ENCODE results near the gene DNAJB11. TPM values are rescaled to one million over a fixed set of nuclear protein-coding genes. Genes with fewer than 3 reads are reported as not detected.

The DNAJB11 gene
- total RNA-seq, 4 donors from 2014 or later = 30.3 to 35.9 (median 30.9) TPM

DNA sequence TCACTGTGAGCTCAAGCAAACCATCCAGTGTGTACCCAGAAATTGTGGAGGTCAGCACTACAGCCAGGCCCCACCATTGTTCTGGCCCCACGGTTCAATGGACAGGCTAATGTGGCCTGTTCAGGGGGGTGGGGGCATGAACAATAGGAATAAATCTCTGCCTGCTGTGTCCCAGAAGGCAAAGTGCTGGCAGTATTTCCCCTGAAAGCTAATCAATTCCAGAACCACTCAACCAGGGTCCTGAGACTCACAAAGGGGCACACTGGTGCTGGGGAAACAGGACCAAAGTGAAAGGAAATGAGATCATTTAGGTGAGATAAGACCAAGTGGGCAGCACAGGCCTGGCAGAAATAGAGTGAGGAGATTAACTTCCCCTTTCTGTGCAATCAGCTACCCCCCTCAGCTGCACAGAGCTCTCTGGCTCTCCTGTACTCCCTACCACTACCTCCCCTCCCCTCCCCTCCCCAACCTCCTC lies 37.9 kb upstream of the DNAJB11 start:
- DNase-seq (ENCODE audit: low spot score in 2 of 2) = no peak
- Histone ChIP-seq H3K9me3 (no peaks in the 10 kb centered on the region), H3K27me3 (no peaks in the 10 kb centered on the region), H3K36me3 (no peaks in the 10 kb centered on the region), H3K27ac (no peak overlapping the region), H3K4me3 (no peak overlapping the region), H3K4me1 (no peaks in the 10 kb centered on the region)
- WGBS = 40% methylated on average over 1 of the region's 1 CpG
- no peak for TF ChIP-seq POLR2AphosphoS5 (IDR thresholded peaks at IDR 0.05)
- TF ChIP-seq POLR2A (IDR thresholded peaks at IDR 0.05) = no peak
- TF ChIP-seq EP300 (IDR thresholded peaks at IDR 0.05) = no peak
- TF ChIP-seq, protein P1, sequence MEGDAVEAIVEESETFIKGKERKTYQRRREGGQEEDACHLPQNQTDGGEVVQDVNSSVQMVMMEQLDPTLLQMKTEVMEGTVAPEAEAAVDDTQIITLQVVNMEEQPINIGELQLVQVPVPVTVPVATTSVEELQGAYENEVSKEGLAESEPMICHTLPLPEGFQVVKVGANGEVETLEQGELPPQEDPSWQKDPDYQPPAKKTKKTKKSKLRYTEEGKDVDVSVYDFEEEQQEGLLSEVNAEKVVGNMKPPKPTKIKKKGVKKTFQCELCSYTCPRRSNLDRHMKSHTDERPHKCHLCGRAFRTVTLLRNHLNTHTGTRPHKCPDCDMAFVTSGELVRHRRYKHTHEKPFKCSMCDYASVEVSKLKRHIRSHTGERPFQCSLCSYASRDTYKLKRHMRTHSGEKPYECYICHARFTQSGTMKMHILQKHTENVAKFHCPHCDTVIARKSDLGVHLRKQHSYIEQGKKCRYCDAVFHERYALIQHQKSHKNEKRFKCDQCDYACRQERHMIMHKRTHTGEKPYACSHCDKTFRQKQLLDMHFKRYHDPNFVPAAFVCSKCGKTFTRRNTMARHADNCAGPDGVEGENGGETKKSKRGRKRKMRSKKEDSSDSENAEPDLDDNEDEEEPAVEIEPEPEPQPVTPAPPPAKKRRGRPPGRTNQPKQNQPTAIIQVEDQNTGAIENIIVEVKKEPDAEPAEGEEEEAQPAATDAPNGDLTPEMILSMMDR (IDR thresholded peaks at IDR 0.05) = no peak

DNA sequence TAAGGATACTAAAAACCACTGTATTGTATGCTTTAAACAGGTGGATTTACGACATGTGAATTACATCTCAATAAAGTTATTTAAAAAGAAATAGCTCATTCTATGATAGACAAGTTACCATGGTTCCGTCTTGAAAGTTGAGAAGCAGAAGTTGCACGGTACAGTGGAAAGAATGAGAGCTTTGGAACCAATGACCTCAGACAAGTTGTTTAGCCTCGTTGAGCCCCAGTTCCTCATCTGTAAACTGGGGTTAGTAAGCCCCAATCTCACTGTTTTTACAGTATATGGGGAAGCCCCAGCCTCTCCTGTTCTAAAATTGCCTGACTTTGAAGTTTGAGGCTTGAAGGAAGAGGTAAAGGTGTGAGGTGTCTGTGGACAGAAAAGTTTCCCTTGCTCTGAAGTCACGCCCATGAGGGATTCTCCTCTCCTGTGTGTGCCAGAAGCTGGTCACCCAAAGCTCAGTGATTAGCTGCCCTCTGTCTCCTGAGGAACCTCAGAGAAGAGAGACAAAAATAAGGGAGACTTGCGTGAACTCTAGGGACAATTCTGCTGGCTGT lies 36.3 kb upstream of the DNAJB11 start:
- Histone ChIP-seq H3K27me3 (no peaks in the 10 kb centered on the region), H3K27ac (no peak overlapping the region), H3K4me1 (no peaks in the 10 kb centered on the region), H3K36me3 (no peaks in the 10 kb centered on the region), H3K4me3 (no peak overlapping the region), H3K9me3 (no peaks in the 10 kb centered on the region)
- 80% methylated on average over 6 of the region's 6 CpGs for WGBS
- DNase-seq (ENCODE audit: low spot score in 2 of 2) = no peak
- TF ChIP-seq EP300 (IDR thresholded peaks at IDR 0.05) (no peak), POLR2A (IDR thresholded peaks at IDR 0.05) (no peak), POLR2AphosphoS5 (IDR thresholded peaks at IDR 0.05) (no peak)
- TF ChIP-seq, protein P1 (IDR thresholded peaks at IDR 0.05) = no peak

DNA sequence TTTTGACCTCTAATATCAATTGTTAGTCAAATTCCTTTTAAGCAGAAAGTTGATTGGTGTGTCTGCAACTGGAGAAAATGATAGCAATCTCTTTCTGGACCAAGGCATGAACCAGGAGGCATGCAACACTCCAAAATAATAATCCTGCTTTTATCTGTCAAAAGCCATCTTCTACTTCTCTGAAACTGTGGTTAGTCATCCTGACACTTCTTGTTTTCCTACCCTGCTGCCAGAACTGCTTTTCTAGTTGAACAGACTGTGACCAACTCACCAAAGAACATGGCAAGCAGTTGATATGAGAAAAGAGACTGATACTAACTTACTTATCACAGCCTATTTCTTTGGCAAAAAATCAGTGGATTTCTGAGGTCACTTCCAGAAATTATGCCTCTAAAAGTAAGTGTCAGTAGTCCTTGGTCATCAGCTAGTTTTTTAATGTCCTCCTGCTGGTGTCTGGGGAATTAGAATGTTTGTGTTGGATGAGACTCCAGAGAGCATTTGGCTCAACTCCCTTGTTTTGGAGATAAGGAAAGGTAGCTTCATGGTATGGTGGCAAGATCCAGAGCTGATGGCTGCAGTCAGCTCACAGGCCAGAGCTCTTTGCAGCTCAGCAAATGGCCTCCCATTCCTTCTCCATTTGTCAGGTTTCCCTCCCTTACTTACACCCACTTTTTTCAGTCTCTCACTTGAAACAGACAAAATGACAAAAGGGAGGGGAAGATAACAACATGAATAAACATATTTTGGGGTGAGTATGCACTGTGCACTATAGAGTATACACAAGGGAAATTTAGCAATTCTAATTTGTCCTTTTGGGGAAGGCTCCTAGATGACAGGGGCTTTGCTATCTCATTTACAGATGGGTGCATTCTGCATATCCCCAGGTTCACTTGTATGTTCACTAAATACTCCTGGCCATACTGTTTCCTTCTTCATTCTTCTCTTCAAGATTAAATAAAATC lies 33.4 kb upstream of the DNAJB11 start:
- no peak for TF ChIP-seq EP300 (IDR thresholded peaks at IDR 0.05)
- TF ChIP-seq, protein P1 (IDR thresholded peaks at IDR 0.05) = no peak
- no peak for TF ChIP-seq POLR2AphosphoS5 (IDR thresholded peaks at IDR 0.05)
- no peak for TF ChIP-seq POLR2A (IDR thresholded peaks at IDR 0.05)
- no peaks in the 10 kb centered on the region for H3K36me3 ChIP-seq
- no peak for DNase-seq (ENCODE audit: low spot score in 2 of 2)

DNA sequence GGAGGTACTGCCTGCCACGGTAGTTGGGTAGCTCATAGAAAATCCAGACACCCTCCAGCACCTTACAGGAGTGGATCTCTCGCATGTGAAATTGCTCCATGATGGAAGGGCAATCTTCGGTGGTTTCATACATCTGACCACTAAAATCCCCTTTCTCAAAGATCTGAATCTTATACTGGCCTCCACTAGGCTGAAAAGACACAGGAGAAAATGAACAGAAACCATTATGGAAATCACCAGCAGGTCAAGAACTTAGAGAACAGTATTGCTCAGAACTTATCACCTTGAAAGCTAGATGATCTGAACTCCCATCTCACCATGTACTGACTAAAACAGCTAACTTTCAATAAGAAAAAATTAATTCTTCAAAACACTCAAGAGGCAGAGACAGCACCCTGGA lies 31.7 kb upstream of the DNAJB11 start:
- H3K27ac ChIP-seq = no peak overlapping the region
- H3K36me3 ChIP-seq = peaks cover 4% of the 10 kb centered on the region
- 100% methylated on average over 3 of the region's 3 CpGs for WGBS
- no peak overlapping the region for H3K4me3 ChIP-seq
- peaks cover 7% of the 10 kb centered on the region for H3K4me1 ChIP-seq
- TF ChIP-seq, protein P1 (IDR thresholded peaks at IDR 0.05) = no peak
- no peak for TF ChIP-seq EP300 (IDR thresholded peaks at IDR 0.05)
- TF ChIP-seq POLR2A (IDR thresholded peaks at IDR 0.05) = no peak
- no peak for TF ChIP-seq POLR2AphosphoS5 (IDR thresholded peaks at IDR 0.05)
- no peak for DNase-seq (ENCODE audit: low spot score in 2 of 2)
- H3K27me3 ChIP-seq = no peaks in the 10 kb centered on the region
- H3K9me3 ChIP-seq = no peaks in the 10 kb centered on the region

More for the DNA sequence above, 33.4 kb upstream of the DNAJB11 start:
- no peak overlapping the region for H3K4me3 ChIP-seq
- peaks cover 7% of the 10 kb centered on the region for H3K4me1 ChIP-seq
- no peaks in the 10 kb centered on the region for H3K9me3 ChIP-seq
- H3K27ac ChIP-seq = no peak overlapping the region
- H3K27me3 ChIP-seq = no peaks in the 10 kb centered on the region

DNA sequence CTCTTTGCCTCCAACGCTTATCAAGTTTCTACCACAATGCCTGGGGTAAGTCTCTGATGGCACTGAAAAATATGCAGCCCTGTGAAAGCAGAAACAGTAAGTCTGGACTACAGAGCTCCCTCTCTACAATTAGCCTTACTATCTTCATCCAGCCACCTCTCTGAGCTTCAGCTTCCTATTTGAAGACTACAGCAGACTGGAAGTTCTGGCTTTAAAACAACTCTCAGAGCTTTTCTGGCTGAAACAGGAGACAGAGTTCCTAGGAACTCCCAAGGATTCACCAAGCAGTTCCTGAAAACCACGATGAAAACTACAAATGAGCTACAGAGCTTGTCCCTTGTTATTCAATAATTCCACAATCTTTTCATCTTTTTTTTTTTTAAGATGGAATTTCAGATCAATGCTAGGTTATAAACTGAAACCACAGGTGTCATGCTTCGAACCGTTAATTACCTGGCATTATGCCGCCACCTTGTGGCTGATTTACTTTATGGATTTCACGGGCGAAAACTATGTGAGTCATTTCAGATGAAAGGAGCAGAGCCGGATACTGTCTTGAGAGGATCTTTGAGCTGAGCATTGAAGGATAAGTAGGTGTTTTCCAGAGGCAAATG lies 30.2 kb upstream of the DNAJB11 start:
- WGBS = 9% methylated on average over 8 of the region's 8 CpGs
- Histone ChIP-seq H3K4me1 (peaks cover 7% of the 10 kb centered on the region), H3K27ac (no peak overlapping the region), H3K36me3 (peaks cover 9% of the 10 kb centered on the region), H3K27me3 (no peaks in the 10 kb centered on the region), H3K4me3 (no peak overlapping the region), H3K9me3 (no peaks in the 10 kb centered on the region)
- DNase-seq (ENCODE audit: low spot score in 2 of 2) = peak in 1 of 2 donors; percentile 74
- TF ChIP-seq POLR2AphosphoS5 (IDR thresholded peaks at IDR 0.05) (no peak), POLR2A (IDR thresholded peaks at IDR 0.05) (no peak), EP300 (IDR thresholded peaks at IDR 0.05) (no peak)
- TF ChIP-seq, protein P1 (IDR thresholded peaks at IDR 0.05) = peak; percentile 43
